ENCODE data around the gene ZNF226. TPM values are rescaled to one million over a fixed set of nuclear protein-coding genes. Genes with fewer than 3 reads are reported as not detected.
A peak's percentile ranks its signal among the peaks of the same experiment; 100 is the strongest.

The ZNF226 gene
- total and polyA plus RNA-seq, 9 of the 15 experiments (the other 6 are each of a cell fraction or from before 2014, with no cell fraction given) = 6.2 to 19.4 (median 9.3) TPM

DNA sequence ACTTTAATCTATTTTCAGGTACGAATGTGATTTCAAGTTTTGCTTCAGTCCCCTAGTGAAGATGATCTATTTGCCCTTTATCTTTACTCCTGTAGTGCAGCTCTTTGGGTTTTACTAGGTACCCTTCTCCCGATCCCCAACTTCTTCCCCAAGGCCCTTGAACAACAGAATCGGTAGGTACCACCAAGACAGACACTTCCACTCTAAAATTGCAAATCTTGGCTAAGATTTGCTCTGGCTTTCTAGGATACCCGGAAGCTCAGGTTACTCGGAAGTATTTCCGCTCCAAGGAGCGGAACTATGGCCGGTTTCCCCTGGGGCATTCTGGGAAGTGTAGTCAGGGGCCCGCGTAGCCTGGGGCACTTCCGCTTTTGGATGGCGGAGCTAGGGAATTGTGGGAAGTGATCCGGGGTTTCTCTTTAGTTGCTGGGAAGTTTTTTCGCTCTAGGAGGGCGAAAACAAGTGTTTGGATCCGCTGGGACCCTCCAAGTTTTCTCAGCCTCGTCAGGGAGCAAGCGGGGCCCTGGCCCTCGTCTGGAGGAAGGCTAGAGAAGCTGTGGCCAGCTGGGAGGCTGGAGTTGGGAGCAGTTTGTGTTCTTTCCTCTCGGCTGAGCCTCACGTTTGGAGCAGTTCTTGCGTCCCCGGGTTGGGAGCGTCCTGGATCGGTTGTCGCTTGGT, 42.4 kb downstream of the ZNF226 start (continued):
- no peak for TF ChIP-seq RBM22 (IDR thresholded peaks at IDR 0.05; ENCODE audit: low read depth, low read length, poor library complexity, severe bottlenecking)
- TF ChIP-seq ZNF232 (CRISPR knock-in tag; IDR thresholded peaks at IDR 0.05) = no peak
- TF ChIP-seq DMBX1 (CRISPR knock-in tag; IDR thresholded peaks at IDR 0.05; ENCODE audit: borderline replicate concordance) = peak; percentile 37; the same call in 1 of the 2 replicates
- TF ChIP-seq L3MBTL2 (IDR thresholded peaks at IDR 0.05) = no peak
- peak; percentile 94 for TF ChIP-seq HCFC1 (IDR thresholded peaks at IDR 0.05; ENCODE audit: low read depth, low read length)
- TF ChIP-seq CHD4 (IDR thresholded peaks at IDR 0.05; ENCODE audit: insufficient read depth, insufficient replicate concordance, low read depth, low read length, poor library complexity, severe bottlenecking) = no peak
- TF ChIP-seq POLR3G (IDR thresholded peaks at IDR 0.05; ENCODE audit: extremely low read depth, insufficient read length, insufficient replicate concordance) = no peak
- TF ChIP-seq ETV6 (IDR thresholded peaks at IDR 0.05; ENCODE audit: borderline replicate concordance in 1 of 2, low read depth in 2 of 2, low read length in 1 of 2) = peak; percentile 98 to 99
- no peak for TF ChIP-seq ETV6 (CRISPR knock-in tag; IDR thresholded peaks at IDR 0.05; ENCODE audit: borderline replicate concordance)
- no peak for TF ChIP-seq IFI16 (CRISPR knock-in tag; IDR thresholded peaks at IDR 0.05)
- TF ChIP-seq ADNP (tag; IDR thresholded peaks at IDR 0.05) = no peak
- TF ChIP-seq MTA2 (IDR thresholded peaks at IDR 0.05; ENCODE audit: low read depth) = no peak
- TF ChIP-seq, protein P1, sequence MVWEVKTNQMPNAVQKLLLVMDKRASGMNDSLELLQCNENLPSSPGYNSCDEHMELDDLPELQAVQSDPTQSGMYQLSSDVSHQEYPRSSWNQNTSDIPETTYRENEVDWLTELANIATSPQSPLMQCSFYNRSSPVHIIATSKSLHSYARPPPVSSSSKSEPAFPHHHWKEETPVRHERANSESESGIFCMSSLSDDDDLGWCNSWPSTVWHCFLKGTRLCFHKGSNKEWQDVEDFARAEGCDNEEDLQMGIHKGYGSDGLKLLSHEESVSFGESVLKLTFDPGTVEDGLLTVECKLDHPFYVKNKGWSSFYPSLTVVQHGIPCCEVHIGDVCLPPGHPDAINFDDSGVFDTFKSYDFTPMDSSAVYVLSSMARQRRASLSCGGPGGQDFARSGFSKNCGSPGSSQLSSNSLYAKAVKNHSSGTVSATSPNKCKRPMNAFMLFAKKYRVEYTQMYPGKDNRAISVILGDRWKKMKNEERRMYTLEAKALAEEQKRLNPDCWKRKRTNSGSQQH (CRISPR knock-in tag; IDR thresholded peaks at IDR 0.05) = no peak
- TF ChIP-seq DIDO1 (tag; IDR thresholded peaks at IDR 0.05; ENCODE audit: low read depth) = peak; percentile 71
- TF ChIP-seq HEY1 (CRISPR knock-in tag; IDR thresholded peaks at IDR 0.05; ENCODE audit: borderline replicate concordance) = no peak
- TF ChIP-seq MCM7 (IDR thresholded peaks at IDR 0.05) = no peak
- TF ChIP-seq ETS2 (tag; IDR thresholded peaks at IDR 0.05; ENCODE audit: borderline replicate concordance, poor library complexity, severe bottlenecking) = no peak
- TF ChIP-seq SMARCC2 (IDR thresholded peaks at IDR 0.05; ENCODE audit: low read depth) = no peak
- no peak for TF ChIP-seq RBM34 (IDR thresholded peaks at IDR 0.05; ENCODE audit: borderline replicate concordance, insufficient read depth, low read length)
- TF ChIP-seq PRMT5 (CRISPR knock-in tag; IDR thresholded peaks at IDR 0.05) = no peak
- TF ChIP-seq ZSCAN29 (IDR thresholded peaks at IDR 0.05) = no peak
- no peak for TF ChIP-seq AFF4 (CRISPR knock-in tag; IDR thresholded peaks at IDR 0.05)
- no peak for TF ChIP-seq HNRNPK (IDR thresholded peaks at IDR 0.05; ENCODE audit: low read depth, low read length, poor library complexity, severe bottlenecking)
- no peak for TF ChIP-seq RBM14 (IDR thresholded peaks at IDR 0.05; ENCODE audit: borderline replicate concordance, insufficient read depth, low read depth, low read length)
- no peak for TF ChIP-seq KAT8 (IDR thresholded peaks at IDR 0.05; ENCODE audit: low read depth)
